D341Med (cell line): Measurements from ENCODE around the gene UCN3.

Source experiments
- DNase-seq: peaks from one replicate; pipeline ENCODE4 v3.0.0; 2012; ENCODE audit warnings: low spot score

Gene UCN3, protein sequence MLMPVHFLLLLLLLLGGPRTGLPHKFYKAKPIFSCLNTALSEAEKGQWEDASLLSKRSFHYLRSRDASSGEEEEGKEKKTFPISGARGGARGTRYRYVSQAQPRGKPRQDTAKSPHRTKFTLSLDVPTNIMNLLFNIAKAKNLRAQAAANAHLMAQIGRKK

DNA sequence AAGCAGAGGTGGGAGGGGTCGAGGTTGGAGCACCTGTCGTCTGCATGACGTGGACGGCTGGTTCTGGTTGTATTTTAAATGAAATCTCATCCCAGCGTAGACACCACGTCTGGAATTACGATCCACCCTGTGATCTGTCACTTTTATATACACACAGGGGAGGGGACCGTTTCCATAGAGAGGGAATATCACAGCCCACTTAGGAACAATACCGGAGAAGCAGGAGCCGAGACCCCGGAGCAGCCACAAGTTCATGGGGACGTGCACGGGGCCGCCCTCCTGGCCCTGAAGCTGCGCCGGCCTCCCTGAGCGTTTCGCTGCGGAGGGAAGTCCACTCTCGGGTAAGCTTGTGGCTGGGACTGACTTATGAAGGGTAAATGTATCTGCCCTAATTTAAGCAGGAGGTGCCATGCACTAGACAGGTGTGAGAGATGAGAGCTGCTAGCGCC lies at the start of gene UCN3:
Gene UCN3 (plus strand): TSS at position 77 of the 449 bp plus-strand sequence. CDS start 8,755 bp downstream, outside the sequence.
- no peak for DNase-seq

DNA sequence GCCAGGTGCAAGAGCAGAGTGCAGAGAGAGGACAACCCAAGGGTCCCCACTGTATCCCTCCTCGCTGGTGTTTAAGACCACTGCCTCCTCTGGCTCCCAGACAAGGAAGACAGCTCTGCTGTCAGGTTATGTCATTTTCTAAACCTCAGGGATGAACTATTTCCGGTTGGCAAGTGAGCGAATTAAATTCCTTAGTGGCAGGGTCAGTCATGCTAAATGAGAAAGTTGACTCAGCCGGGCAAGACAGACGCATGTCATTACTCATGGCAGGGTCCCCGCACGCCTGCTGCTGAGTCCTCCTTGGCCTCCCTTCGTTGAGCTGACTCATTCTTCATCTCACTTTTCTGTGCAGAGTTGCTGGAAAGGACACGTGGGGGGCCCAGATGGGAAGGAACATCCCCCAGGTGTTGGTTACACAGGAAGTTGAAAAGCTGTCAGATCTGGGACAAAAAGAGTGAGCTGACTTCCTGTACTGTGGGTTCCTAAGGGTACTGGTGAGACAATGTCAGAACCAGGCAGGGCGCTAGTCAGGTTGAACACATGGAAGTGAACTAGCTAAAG lies 47.1 kb upstream of the UCN3 start:
- no peak for DNase-seq

DNA sequence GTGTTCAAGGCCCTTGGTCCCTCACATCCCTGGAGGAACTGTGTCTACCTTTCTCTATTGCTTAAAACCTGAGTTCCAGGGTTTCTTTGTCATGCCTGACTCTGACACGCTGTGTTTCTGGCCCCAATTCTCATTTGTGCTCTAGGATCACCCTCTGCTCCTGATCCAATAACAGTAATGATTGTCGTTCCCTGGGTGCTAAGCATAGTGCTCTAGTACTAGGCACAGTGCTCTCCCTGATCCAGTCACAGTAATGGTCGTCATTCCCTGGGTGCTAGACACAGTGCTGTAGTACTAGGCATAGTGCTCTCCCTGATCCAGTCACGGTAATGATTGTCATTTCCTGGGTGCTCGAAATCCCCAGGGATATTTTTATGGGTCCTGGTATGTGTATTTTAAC lies 46.6 kb upstream of the UCN3 start:
- DNase-seq: no peak

DNA sequence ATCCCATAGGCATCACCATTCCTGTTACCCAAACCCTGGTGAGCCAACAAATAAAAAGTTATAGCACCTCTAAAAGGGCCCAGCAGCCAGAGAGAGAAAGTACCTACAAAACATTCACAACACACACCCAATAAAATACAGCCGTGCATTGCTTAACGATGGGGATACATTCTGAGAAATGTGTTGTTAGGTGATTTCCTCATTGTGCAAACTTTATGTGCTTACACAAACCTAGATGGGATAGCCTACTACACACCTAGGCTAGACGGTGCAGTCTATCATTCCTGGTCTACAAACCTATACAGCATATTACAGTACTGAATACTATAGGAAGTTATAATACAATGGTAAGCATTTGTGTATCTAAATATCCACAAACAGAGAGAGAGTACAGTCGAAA lies 44.9 kb upstream of the UCN3 start:
- no peak for DNase-seq

DNA sequence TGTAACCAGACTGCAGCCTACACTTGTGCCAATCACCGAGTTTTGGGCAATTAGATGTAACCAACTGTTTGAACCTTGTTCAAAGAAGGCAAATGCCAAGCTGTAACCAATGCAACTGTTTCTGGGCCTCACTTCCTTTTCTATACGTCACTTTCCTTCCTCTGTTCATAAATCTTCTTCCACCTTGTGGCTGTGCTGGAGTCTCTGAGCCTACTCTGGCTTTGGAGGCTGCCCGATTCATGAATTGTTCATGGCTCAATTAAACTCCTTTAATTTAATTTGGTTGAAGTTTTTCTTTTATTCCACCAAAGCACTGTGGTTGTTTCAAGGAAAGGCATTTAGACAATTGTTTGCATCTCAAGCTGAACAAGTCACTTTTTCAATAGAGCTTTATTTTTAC lies 43.5 kb upstream of the UCN3 start:
- no peak for DNase-seq

DNA sequence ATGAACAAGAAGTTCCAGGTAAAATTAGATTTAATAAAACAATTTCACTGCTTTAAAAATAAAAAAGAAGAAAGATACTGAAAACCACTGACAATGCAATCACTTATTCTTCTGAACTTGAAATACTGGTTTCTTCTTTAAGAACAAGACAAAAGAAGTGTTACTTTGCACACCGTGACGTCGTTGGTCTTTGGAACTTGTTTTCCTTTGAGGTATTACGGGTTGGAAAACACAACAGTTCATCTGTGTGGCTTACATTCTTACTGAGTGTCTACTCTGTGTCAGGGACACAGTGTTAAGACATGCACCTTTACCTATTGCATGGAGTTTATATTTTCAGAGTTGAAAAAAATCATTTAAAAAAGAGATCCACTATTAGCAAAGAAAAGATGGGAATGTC lies 41.3 kb upstream of the UCN3 start:
- DNase-seq: no peak

DNA sequence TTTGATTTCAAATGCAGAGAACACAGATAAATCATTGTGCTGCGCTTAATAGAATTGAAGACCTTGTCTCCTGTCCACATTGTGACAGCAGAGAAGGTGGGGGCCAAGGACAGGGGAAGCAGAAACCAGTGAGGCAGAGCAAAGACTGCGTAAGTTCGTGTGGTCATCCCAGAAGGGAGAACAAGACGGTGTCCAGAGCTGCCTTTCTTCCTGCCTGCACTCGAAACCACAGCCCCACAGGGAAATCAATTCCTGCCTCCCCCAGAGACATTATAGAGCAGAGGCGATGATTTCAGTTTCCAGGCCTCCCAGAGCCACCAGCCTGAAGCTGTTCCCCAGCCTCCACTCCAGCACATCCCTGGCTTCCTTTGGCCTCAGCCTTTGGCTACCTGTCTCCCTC lies 39.7 kb upstream of the UCN3 start:
- DNase-seq: no peak

DNA sequence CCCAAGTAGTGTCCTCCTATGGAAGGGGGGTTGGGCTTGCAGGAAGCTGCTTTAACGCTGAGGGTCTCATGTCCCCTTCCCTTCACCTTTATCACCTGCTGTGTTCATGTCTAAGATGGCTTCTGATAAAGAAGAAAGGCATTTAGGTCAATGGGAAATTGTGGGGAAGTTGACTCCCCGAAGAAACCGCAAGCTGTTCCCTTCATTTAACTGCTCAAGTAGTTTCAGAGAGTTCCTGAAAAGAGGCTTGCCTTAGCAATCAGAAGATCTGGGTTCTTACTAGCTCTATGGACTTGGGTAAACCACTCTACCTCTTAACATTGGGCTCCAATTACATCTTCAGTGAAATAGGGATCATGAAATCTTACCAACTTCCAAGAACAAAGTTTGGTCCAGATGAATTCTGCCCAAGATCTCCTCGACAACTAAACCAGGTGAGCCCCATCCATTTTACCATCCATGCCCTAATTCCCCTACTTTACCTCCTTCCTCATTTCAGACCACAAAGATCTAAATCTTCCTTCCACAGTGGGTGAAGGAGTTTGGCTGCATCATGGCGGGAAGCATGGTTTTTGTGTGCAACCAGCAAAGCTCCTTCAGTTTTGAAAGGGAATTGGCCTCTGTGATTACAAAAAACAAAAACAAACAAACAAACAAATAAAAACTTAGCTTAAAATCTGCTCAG lies 30.4 kb upstream of the UCN3 start:
- no peak for DNase-seq

DNA sequence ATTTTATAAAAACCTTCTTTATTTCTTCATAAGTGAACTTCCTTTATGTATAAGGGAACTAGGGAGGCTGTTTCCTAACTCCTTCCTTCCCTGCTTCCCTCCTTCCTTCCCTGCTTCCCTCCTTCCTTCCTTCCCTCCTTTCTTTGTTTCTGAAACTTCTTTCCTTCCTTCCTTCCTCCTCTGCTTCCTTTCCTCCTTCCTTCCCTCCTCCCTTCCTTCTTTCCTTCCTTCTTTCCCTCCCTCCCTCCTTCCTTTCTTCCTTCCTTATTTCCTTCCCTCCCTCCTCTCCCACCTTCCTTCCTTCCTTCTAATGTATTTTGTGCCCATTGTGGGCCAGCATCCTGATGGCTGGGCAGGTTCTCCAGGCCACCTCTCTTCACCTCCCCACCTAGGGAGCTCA lies 26.8 kb upstream of the UCN3 start:
- no peak for DNase-seq

DNA sequence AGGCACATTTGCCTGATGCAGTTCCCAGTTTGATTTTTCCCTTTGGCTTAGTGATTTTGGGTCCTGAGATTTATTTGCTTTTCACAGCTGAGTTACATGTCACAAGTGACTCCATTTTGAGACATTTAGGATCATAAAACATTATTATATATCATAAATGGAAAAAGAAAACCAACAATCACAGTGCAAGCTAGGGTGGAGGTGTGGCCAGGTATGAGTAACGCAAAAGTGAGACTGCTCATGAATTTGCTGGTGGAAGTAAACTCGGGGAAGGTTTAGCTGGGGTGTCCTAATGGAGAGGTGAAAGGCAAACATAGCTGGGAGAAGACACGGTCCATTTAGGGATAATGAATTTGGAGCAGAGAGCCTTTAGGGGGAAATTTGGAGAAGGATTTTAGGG lies 21.7 kb upstream of the UCN3 start:
- DNase-seq: no peak

DNA sequence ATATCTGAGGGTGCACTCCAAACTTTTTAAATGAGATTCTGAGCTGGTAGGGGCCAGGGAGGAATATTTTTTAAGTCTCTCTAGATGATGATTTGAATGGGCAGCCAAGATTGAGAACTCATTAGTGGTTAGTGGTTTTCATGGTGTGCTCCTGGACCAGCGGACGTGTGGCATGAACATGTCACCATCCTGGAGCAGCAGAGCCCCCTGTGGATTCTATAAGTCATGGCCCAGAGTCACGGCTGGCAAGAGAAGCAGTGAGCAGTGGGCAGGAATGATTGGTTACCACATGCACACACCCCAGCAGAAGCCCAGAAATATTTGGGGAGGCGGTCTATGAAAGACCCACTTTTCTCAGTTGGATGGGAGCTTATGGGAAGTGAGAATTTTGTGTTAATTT lies 21.2 kb upstream of the UCN3 start:
- DNase-seq: no peak

DNA sequence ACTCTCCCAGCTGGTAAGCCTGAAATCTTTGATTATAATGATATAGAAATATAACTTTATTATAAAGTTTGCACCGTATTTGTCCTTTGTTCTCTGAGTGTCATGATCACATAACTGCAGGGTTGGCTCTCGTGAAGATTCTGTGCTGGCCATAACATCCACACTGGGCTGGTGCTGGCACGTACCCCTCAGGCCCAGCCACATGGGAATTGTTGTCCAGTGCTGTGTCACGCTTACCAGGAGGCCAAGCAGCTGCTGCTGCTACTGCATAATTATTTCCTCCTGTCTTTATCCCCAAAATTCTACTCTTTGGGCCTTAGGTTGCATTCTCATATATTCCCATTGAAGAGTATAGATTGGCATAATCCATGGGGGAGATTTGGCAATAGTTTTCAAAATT lies 20.8 kb upstream of the UCN3 start:
- no peak for DNase-seq

DNA sequence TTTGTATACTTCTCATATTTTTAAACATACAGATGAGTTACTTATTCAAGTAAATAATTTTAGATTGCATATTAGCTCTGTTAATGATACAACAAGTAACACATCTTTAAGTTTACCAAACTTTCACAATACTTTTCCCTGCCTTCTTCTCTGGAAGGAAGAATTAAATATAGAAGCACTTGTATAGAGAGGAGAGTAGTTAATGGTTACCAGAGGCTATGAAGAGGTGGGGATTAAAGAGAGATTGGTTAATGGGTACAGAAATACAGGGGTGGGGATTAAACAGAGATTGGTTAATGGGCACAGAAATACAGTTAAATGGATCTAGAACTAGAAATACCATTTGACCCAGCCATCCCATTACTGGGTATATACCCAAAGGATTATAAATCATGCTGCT lies 20.0 kb upstream of the UCN3 start:
- no peak for DNase-seq

DNA sequence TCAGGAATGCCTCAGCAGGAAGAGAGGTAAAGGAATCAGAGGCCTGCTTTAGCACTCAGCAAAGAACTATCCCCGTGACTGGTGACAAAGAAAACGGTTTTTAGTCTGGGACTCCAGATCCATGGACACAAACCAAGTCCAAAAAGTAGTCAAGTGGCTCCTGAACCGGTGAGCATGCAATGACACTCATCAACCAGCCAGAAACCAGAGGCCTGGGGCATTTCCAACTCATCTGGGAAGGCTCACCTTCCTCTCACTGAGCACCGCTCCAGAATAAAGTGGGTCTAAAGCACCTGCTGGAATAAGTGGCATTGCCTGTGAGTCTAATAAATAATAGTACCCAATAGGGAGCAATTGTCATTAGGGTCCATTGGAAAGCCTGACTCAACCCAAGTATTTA lies 17.9 kb upstream of the UCN3 start:
- DNase-seq: no peak

DNA sequence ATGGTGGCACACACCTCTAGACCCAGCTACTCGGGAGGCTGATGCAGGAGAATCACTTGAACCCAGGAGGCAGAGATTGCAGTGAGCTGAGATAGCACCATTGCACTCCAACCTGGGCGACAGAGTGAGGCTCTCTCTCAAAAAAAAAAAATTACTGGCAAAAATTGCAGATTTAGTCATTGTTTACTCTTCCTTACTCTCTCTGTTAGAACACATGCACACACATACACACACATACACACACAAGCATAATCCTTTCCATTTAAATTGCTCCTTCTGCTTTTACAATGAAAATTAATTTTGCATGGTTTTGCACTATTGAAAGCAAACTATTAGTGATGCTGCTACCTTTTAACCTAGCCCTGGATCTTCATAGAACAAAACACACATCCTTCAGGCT lies 15.4 kb upstream of the UCN3 start:
- no peak for DNase-seq

DNA sequence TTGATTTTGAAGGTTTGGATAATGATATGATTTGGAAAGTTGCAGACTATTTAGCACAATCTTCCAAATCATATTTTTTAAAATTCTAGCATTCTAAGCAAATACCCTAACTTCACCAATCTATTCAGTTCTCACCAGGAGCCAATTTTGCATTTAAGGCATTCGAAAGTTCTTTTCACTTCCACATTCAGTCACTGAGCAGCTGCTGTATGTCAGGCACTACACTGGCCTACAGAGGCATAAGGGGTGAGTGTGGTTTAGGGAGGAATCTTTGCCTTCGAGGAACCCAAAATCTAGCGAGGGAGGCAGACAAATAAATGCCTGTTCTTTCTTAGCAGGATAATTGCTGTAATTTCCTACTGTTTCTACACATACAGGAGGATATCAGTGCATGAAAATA lies 10.7 kb upstream of the UCN3 start:
- no peak for DNase-seq

DNA sequence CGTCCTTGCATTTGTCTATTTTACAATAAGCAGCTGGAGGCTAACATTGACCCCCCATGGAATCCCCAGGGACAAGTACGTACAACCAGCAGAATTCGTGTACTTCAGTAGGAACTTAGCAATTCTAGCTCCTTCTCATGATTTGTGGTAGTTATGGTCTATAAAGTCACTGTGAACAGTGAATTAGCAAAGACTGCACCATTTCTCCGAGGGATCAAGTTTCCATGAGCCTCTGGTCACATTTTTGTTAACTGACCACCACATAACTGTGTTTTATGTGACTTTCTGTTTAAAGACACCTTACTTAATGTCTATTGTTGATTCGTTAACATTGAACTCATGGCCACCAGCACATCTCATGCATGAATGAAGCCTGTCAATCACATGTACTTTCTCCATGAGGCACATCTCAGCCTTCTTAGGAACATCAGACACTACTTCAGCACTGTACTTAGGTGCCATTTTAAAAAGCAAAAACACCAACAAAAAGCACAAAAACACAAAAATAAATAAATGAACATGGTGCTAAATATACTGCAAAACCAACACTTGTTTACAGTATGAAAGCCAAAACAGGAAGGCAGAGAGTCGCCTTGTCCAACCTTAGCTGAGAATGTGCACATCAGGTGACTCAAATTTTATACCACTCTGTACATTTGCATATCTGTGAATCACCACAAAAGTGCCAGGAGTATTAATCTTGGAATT lies 9.0 kb upstream of the UCN3 start:
- DNase-seq: no peak

DNA sequence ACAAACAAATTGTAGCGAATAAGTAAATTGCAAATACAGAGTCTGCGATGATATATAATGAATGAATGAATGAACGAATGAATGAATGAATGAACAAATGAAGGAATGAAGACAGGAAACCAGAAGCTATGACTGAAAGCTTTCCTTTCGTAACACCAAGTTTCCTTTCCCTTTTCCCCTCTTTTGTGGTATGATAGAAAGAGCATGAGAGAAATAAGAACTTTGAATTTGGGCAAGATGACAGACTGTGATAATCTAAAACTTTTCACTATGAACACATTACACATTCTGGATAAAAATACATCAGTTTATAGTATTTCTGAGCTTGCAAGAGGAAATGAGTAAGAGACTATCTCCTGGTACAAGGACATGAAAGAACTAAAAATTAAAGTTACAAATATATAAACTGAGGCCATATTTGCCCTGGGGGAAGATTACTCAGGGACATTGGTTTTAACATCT lies 8.4 kb upstream of the UCN3 start:
- DNase-seq: no peak

DNA sequence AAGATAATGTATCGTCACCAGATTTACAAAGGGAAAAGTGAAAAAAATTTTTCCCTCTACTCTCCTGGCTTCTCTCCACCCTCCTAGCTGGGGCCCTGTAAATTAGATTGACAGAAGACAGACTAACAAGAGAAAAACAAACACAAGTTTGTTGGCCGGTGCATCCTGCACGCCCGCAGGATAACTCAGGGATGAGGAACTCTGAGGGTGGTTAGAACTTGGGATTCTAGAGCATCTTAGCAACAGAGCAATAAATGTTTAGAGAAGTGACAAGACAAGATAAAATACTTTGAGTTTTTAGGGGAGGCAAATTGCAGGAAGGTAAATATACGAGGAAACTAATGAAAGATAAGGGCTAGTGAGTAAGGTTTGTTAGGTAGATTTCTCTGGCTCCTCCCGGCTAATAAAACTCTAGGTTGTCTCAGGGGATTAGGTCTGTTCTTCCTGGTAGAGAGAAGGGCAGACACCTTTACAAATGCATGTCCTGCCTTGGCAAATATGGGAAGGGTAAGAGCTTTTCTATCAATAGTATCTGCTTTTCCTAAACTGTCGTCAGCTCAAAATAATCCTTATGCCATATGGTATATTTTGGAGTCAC lies 4.3 kb upstream of the UCN3 start:
- no peak for DNase-seq

DNA sequence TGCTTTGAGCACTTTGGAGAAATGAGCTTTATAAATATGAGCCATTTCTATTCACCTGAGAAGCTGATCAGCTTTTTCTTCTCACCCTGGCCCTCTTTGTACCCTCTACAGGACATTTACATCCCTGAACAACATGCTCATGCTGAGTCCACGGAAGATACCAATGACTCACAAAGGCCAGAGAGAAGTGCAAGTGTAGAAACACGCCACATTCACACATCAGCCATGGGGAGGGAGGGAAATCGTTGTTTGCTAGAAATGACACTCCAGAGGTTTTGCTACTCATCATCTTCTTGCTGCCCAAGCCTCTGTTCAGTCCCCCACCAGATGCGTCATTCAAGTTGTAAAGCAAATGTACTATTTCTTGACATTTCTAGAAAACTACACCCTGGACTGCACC lies 2.8 kb upstream of the UCN3 start:
- DNase-seq: no peak

DNA sequence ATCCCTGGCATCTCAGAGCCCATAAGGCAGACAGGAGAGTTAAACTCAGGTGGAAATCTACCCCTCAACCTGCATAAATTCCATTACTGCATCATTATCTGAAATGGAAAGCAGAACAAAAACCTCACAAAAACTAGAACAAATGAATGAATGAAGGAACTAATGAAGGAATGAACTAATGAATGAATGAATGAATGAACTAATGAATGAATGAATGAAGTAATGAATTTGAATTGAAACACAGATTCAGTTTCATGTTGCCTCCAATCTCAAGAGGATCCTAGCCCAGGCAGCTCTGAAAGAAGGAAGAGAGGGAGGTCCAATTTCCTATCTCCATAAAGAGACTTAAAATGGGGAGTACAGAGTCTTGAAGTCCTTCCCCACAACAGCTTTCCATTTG lies 1.9 kb upstream of the UCN3 start:
- DNase-seq: no peak

DNA sequence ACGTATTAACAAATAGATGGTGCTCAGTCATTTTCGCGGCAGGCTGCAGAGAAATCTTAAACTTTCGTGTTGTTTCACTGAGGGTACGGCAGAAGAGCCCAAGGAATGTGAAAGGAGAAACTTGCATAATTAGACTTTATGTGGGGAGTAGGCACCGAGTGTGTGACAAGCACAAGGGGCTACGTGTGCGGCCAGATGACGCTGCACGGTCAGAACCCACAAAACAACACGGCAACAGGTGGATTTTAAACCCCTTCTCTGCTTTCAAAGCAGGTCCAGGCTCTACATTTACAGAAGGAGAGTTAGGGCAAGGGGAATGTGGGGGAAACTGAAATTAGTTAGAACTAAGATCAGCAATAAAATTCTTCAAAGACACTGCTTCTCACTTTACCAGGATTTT lies 392 bp upstream of the UCN3 start:
- DNase-seq: no peak

DNA sequence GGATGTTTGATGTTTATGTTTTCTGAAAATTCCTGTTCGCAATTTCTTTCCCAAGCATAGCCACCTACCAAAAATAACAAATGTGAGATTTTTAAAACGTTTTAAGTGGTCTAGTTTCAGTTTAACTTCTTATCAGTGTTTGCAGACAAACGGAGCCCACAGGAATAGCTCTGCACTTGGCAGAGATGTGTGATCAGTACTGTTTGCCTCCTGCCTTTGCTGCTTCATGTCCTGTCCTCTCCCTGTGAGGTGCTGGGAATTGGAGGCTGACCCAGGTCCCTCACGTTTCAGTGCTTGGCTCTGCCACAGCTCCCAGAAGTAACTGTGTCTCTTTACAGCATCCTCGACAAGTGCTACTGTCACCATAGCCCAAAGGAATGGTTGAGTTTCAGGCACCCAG lies 1.2 kb downstream of the UCN3 start:
- DNase-seq: no peak
